DOHH2 (cell line): ENCODE data around the gene RAPGEF1.

Source experiments
- H3F3A ChIP-seq: fragments of 200-600 bp; sonication (generic), shearing (Covaris generic); 2 replicates; pipeline ENCODE4 v1.6.0; 2016; ENCODE audit warnings: antibody characterized with exemption, mild to moderate bottlenecking; ENCODE audit not compliant: control insufficient read depth, insufficient read depth
- H3K27ac ChIP-seq: fragments of 200-600 bp; sonication (generic); 2 replicates; pipeline ENCODE4 v1.5.1; 2014; ENCODE audit warnings: low read depth, mild to moderate bottlenecking, low read length, moderate library complexity
- H3K27me3 ChIP-seq: fragments of 200-600 bp; sonication (generic); 2 replicates; pipeline ENCODE4 v1.6.1; 2014; ENCODE audit warnings: mild to moderate bottlenecking, low read length, mixed read lengths; ENCODE audit not compliant: control insufficient read depth
- H3K36me3 ChIP-seq: fragments of 200-600 bp; sonication (generic); 2 replicates; pipeline ENCODE4 v1.6.1; 2014; ENCODE audit warnings: mild to moderate bottlenecking, low read length, moderate library complexity, mixed read lengths; ENCODE audit not compliant: control insufficient read depth
- H3K4me1 ChIP-seq: fragments of 200-600 bp; sonication (generic); 2 replicates; pipeline ENCODE4 v1.6.1; 2014; ENCODE audit warnings: mild to moderate bottlenecking, low read length, mixed read lengths; ENCODE audit not compliant: control insufficient read depth
- H3K4me2 ChIP-seq: fragments of 200-600 bp; sonication (generic); 2 replicates; pipeline ENCODE4 v1.6.0; 2014; ENCODE audit warnings: mild to moderate bottlenecking, low read length, moderate library complexity
- H3K4me3 ChIP-seq: fragments of 200-600 bp; sonication (generic); 2 replicates; pipeline ENCODE4 v1.5.1; 2014; ENCODE audit warnings: mild to moderate bottlenecking, low read length, mixed read lengths
- H3K79me2 ChIP-seq: fragments of 200-600 bp; sonication (generic); 2 replicates; pipeline ENCODE4 v1.6.1; 2014; ENCODE audit warnings: mild to moderate bottlenecking, low read length, mixed read lengths; ENCODE audit not compliant: control insufficient read depth
- H3K9me2 ChIP-seq: fragments of 200-600 bp; sonication (generic); replicated peaks from 2 replicates; pipeline ENCODE4 v1.6.1; 2014; ENCODE audit warnings: mild to moderate bottlenecking, low read length, mixed read lengths; ENCODE audit not compliant: control insufficient read depth
- H3K9me3 ChIP-seq: fragments of 200-600 bp; sonication (generic); 2 replicates; pipeline ENCODE4 v1.6.1; 2014; ENCODE audit warnings: antibody characterized with exemption, low read length, mixed read lengths; ENCODE audit not compliant: control insufficient read depth, insufficient read depth
- H4K20me1 ChIP-seq: fragments of 200-600 bp; sonication (generic); 2 replicates; pipeline ENCODE4 v1.6.0; 2014; ENCODE audit warnings: low read depth, mild to moderate bottlenecking, antibody characterized with exemption, low read length, moderate library complexity; ENCODE audit not compliant: control insufficient read depth, insufficient read depth
- EZH2phosphoT487 ChIP-seq: fragments of 200-600 bp; sonication (generic); IDR thresholded peaks from 2 replicates; pipeline ENCODE4 v1.6.1; 2017; ENCODE audit warnings: borderline replicate concordance, mild to moderate bottlenecking, antibody characterized with exemption, low read length, moderate library complexity, mixed read lengths
- TF ChIP-seq, protein P1 (sequence below): fragments of 200-600 bp; sonication (generic); IDR thresholded peaks from one replicate; pipeline ENCODE4 v1.5.1; 2014; ENCODE audit warnings: antibody characterized with exemption, mild to moderate bottlenecking, low read depth, low read length; ENCODE audit not compliant: poor library complexity, severe bottlenecking

The RAPGEF1 gene

DNA sequence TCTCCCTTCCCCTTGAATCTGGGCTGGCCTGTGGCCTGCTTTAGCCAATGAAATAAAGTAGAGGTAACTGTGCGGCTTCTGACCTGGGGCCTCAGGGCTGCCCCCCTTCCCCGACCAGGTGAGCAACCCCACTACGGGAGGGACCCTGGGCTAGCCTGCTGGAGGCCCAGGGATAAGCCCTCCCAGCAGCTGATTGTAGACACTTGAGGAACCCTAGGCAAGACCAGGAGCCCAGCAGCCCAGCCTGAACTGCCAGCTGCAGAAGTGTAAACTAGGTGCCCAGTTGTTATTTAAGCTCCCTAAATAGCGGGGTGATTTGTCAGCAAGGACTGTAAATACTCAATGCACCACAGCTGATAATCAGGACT, 41.3 kb downstream of the RAPGEF1 start:
- Histone ChIP-seq H3F3A (no peaks in the 10 kb centered on the region), H3K27me3 (no peaks in the 10 kb centered on the region), H3K4me1 (peaks cover 88% of the 10 kb centered on the region), H3K36me3 (peaks cover 7% of the 10 kb centered on the region), H3K4me2 (peak overlapping the region; percentile 35), H3K9me3 (no peaks in the 10 kb centered on the region), H3K9me2 (no peaks in the 10 kb centered on the region), H3K79me2 (peaks cover 97% of the 10 kb centered on the region), H3K27ac (peak overlapping the region; percentile 40), H3K4me3 (no peak overlapping the region), H4K20me1 (peaks cover 23% of the 10 kb centered on the region)
- no peak for TF ChIP-seq EZH2phosphoT487
- TF ChIP-seq, protein P1, sequence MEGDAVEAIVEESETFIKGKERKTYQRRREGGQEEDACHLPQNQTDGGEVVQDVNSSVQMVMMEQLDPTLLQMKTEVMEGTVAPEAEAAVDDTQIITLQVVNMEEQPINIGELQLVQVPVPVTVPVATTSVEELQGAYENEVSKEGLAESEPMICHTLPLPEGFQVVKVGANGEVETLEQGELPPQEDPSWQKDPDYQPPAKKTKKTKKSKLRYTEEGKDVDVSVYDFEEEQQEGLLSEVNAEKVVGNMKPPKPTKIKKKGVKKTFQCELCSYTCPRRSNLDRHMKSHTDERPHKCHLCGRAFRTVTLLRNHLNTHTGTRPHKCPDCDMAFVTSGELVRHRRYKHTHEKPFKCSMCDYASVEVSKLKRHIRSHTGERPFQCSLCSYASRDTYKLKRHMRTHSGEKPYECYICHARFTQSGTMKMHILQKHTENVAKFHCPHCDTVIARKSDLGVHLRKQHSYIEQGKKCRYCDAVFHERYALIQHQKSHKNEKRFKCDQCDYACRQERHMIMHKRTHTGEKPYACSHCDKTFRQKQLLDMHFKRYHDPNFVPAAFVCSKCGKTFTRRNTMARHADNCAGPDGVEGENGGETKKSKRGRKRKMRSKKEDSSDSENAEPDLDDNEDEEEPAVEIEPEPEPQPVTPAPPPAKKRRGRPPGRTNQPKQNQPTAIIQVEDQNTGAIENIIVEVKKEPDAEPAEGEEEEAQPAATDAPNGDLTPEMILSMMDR = no peak

DNA sequence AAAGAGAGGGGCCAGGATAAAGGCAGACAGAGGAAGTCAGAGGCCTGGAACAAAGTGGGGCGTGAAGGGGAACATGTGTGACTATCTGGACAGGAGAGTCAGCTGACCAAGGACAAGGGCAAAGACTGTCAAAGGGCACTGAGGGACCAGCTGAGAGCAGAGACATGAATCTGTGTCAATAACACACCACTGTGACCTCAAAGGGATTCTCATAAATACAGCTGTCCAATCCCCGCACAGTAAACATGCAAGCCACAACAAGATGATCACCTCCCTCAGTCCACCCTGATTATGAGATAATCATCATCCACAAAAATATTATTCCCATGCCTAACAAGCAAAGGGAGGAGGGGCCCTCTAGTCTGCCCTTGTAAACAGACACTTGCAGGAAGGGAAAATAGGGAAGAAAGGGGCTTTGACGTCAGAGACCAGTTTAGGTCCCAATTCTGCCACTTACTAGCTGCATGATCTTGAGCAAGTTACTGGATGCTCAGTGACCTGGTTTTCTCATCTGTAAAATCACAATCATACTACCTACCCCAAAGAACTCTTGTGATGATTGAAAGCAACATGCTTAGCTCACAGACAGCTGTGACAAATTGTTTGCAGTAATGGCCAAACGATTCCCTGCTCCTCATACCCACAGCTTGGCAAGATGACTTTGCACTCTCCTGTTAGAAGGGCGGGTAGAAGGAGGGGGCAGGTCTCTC, 41.8 kb downstream of the RAPGEF1 start:
- Histone ChIP-seq H3K27ac (peak overlapping the region; percentile 40), H3K4me3 (no peak overlapping the region), H3F3A (no peaks in the 10 kb centered on the region), H3K9me3 (no peaks in the 10 kb centered on the region), H3K4me2 (peak overlapping the region; percentile 35), H4K20me1 (peaks cover 20% of the 10 kb centered on the region), H3K4me1 (peaks cover 88% of the 10 kb centered on the region), H3K36me3 (peaks cover 5% of the 10 kb centered on the region), H3K27me3 (no peaks in the 10 kb centered on the region), H3K9me2 (no peaks in the 10 kb centered on the region), H3K79me2 (peaks cover 97% of the 10 kb centered on the region)
- no peak for TF ChIP-seq EZH2phosphoT487
- TF ChIP-seq, protein P1 = no peak

DNA sequence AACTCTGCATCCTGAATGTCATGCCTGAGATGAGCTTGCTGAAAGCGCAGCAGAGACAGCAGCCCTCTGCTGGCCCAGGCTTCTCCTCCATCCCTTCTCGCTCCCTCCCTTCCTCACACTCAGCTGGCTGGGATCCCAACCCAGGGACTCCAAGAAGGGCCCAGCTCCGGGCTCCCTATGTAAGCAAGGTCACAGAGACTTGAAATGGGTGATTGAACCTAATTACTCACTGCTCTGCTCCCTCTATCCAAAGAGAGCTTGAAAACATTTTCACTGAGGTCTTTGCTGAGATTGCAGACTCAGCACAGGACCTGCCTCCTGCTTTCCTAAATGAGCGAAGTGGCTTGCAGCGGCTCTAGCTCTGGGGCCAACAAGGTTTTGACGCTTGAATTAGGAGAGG, 42.8 kb downstream of the RAPGEF1 start:
- H4K20me1 ChIP-seq = peaks cover 22% of the 10 kb centered on the region
- no peak overlapping the region for H3K4me3 ChIP-seq
- peaks cover 11% of the 10 kb centered on the region for H3K36me3 ChIP-seq
- no peak for TF ChIP-seq EZH2phosphoT487
- TF ChIP-seq, protein P1 = no peak
- no peaks in the 10 kb centered on the region for H3K9me2 ChIP-seq
- peaks cover 92% of the 10 kb centered on the region for H3K4me1 ChIP-seq
- peak overlapping the region; percentile 35 for H3K4me2 ChIP-seq
- H3F3A ChIP-seq = no peaks in the 10 kb centered on the region
- H3K9me3 ChIP-seq = no peaks in the 10 kb centered on the region
- H3K27me3 ChIP-seq = no peaks in the 10 kb centered on the region
- H3K27ac ChIP-seq = peak overlapping the region; percentile 14; the same call in 1 of the 2 replicates
- peaks cover 97% of the 10 kb centered on the region for H3K79me2 ChIP-seq
